ENCODE data around the gene VEGFA. TPM values are rescaled to one million over a fixed set of nuclear protein-coding genes. Genes with fewer than 3 reads are reported as not detected.

VEGFA gene
- polyA plus RNA-seq, 4 donors: 106 to 336 (median 279) TPM

DNA sequence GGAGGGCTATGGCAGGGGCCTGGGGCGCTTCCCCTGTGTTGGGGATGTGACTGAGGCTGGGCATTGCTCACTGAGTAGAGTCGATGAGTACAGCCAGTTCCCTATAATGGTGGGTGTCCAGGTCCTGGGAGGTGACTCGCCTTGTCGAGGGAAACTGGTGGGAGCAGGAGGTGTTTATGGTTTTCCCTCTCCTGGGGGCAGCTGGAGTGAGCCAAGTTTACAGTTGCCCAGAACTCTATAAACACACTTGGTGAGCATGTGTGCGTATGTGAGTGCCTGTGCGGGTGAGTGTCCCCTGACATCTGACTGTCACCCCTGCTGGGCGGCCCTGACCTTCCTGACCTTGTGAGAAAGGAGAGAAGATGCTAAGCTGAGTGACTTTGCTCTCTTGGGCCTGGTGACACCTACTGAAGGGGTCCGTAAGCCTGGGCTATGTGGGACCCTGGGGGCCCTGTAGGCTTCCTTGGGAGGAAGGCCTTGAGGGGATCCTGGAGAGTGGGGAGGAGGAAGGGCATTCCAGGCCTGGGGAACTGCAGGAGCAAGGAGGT is 65.9 kb downstream of the VEGFA start:
- no peak for DNase-seq (ENCODE audit: low read depth in 4 of 4, low spot score in 3 of 4)

Other genes starting within 250 kb of the VEGFA start
- 10 to 100 TPM; 29.2 to 53.9 (median 49.5) TPM for gene XPO5, start 194.2 kb upstream of the VEGFA start, polyA plus RNA-seq (ENCODE audit: insufficient read length in 4 of 4)
- gene POLH, start 194.0 kb upstream of the VEGFA start, polyA plus RNA-seq (ENCODE audit: insufficient read length in 4 of 4): 10 to 100 TPM; 18.6 to 26.9 (median 20.4) TPM
- gene GTPBP2, start 140.9 kb upstream of the VEGFA start, polyA plus RNA-seq (ENCODE audit: insufficient read length in 4 of 4): 10 to 100 TPM; 41.1 to 60.9 (median 50.4) TPM
- gene MAD2L1BP, start 134.4 kb upstream of the VEGFA start, polyA plus RNA-seq (ENCODE audit: insufficient read length in 4 of 4): 10 to 100 TPM; 18.5 to 28.7 (median 25.2) TPM
- 1 to 10 TPM; 1.0 to 2.1 (median 1.3) TPM for gene RSPH9, start 125.2 kb upstream of the VEGFA start, polyA plus RNA-seq (ENCODE audit: insufficient read length in 4 of 4)
- gene MRPS18A, start 82.4 kb upstream of the VEGFA start, polyA plus RNA-seq (ENCODE audit: insufficient read length in 4 of 4): 10 to 100 TPM; 38.3 to 50.1 (median 44.8) TPM

Data from left renal pelvis (tissue), 4 donors.